KOPT-K1 (cell line): ENCODE measurements around the gene BST2.

ENCODE experiments used
- H3K27ac ChIP-seq: fragments of 200-600 bp; sonication (generic); 2 replicates; pipeline ENCODE4 v1.5.1; 2016; ENCODE audit warnings: antibody characterized with exemption, mild to moderate bottlenecking, low read depth, low read length; ENCODE audit not compliant: poor library complexity, severe bottlenecking
- H3K36me3 ChIP-seq: fragments of 200-600 bp; sonication (generic); 2 replicates; pipeline ENCODE4 v1.5.1; 2017; ENCODE audit warnings: antibody characterized with exemption, mild to moderate bottlenecking, low read length, moderate library complexity; ENCODE audit not compliant: insufficient read depth
- H3K9me3 ChIP-seq: fragments of 200-600 bp; sonication (generic); 2 replicates; pipeline ENCODE4 v1.5.1; 2017; ENCODE audit warnings: antibody characterized with exemption, low read length, mild to moderate bottlenecking; ENCODE audit not compliant: insufficient read depth, poor library complexity, severe bottlenecking

BST2 gene

DNA sequence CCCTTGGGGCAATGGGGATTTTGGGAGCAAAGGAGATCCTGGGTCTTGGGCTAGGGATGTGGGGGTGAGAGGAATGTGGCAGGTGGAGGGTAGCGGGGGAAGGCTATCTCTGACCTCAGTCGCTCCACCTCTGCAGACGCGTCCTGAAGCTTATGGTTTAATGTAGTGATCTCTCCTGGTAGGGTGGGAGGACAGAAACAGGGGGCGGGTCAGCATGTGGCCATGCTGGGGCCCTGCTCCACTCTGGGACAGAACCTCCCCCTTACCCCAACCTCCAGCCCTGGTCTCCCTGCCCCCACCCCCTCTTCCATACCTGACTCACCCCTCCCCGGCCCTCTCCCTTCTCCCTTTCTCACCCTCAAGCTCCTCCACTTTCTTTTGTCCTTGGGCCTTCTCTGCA is 1.4 kb downstream of the BST2 start:
- peaks cover 32% of the 10 kb centered on the region for H3K36me3 ChIP-seq
- peak overlapping the region; percentile 85 for H3K27ac ChIP-seq
- no peaks in the 10 kb centered on the region for H3K9me3 ChIP-seq

DNA sequence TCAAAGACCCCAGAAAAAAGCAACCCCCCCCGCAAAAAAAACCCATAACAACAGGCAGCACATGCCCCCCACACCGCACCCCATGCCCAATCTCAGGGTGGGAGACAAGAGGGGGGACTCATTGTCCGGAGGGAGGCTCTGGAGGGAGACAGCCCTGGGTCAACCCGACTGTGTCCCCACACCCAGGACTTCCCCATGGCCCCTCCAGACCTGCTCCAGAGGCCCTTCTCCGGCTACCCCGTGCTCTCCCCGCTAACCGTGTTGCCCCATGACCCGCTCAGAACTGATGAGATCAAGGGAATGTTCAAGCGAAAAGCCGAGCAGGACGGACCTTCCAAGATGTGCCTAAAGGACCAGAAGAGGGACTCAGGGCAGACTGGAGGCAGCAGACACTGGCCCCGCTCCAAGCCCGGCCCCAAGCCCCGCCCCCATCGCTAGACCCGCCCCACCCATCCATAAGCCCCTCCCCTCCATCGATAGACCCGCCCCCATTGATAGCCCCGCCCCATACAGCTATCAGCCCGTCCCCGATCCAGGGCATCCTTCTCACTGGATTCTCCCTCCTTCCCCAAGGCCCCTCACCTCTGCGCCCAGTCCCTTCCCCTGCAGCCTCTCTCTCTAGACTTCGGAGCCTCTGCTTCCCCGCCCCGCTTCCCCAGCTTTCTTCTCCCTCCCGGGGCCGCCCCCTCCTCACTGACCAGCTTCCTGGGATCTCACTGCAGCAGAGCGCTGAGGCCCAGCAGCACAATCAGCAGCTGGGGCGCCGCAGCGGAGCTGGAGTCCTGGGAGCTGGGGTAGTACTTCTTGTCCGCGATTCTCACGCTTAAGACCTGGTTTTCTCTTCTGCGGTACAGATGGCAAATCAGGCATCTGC is 2.2 kb downstream of the BST2 start:
- no peaks in the 10 kb centered on the region for H3K9me3 ChIP-seq
- H3K36me3 ChIP-seq = peaks cover 32% of the 10 kb centered on the region
- no peak overlapping the region for H3K27ac ChIP-seq

DNA sequence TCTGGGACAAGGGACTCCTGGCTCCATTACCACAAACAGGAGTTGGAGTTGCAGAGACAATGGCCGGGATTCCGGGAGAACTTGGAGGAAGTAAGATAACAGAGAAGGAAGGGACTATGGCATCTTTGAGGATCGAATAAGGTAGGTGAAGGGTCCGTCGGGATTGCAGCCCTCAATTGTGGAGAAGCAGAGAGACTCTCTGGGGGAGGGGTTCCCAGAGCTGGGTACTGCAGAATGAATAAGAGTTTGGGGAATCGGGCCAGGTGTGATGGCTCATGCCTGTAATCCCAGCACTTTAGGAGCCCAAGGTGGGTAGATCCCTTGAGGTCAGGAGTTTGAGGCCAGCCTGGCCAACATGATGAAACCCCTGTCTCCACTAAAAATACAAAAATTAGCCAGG is 3.8 kb downstream of the BST2 start:
- Histone ChIP-seq H3K27ac (no peak overlapping the region), H3K36me3 (peaks cover 41% of the 10 kb centered on the region), H3K9me3 (no peaks in the 10 kb centered on the region)

DNA sequence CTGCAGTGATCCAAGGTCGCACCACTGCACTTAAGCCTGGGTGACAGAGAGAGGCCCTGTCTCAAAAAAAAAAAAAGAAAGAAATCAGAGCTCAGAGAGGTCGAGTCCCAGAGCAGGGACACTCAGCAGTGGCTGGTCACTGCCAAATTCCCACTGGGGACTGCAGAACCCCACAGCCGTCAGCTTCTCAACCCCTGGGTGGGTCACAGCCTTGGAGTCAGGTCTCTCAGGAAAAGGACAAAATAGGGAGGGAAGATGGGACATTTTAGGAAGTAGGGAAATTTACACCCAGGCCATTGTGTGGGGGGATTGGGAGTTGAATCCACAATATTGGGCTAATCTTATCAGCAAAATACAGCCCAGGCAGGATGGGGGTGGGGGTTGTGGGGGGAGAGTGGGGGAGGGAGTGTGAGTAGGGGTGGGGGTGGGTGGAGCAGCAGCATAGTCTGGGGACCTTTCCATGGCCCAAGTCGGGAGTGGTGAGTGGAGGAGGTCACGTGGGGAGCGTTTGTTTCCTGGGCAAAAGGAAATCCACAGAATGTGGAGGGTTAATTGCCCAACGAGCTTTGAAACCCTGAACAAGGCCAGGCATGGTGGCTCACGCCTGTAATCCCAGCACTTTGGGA is 6.4 kb downstream of the BST2 start:
- Histone ChIP-seq H3K27ac (no peak overlapping the region), H3K36me3 (peaks cover 41% of the 10 kb centered on the region), H3K9me3 (no peaks in the 10 kb centered on the region)

DNA sequence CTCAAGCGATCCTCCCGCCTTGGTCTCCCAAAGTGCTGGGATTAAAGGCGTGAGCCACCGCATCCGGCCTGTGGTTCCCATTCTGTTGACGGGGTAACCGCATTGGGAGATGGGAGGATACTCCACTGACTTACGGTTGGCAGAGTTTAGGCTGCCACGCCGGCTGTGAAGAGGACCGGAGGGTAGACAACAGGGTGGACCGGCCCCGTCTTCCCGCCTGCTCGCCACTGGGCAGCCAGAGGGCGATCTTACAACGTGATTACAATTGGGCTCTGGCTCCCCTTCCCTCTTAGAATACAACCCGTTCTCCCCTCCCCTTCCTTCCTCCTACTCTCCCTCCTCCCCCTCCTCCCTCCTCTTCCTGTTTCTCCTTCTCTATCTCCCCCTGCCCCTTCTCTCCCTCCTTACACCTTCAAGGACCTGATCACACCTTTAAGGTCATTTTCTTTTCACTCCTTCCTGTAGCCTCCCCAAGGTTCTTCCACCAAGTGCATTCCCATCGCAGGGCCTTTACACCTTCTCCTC is 10.5 kb downstream of the BST2 start:
- Histone ChIP-seq H3K36me3 (peaks cover 14% of the 10 kb centered on the region), H3K9me3 (no peaks in the 10 kb centered on the region), H3K27ac (peak overlapping the region; percentile 34)

DNA sequence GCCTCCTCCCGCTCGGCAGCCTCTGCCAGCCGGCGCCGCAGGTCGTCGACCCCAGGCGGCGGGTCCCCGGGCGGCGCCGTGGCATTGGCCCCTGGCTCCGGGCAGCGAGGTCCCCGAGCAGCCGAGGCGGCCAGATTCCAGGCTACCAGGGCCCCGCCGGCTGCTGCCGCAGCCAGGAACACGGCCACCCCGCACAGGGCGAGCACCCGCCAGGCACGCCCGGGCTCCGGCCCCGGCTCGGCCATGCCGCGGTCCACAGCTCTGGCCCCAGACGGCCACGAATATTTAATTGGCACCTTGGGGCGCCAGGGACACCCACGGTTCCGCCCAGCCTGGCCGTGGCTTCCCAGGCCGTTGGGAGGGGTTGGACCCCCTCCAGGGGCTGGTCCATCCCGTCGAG is 11.5 kb downstream of the BST2 start, which contains the start of gene CCDC194:
Gene CCDC194, minus strand, starts transcription at position 283 of the 400 bp plus-strand sequence. Its CDS starts 38 bp downstream, at position 245.
- peak within 1 kb of the TSS; percentile 34 for H3K27ac ChIP-seq
- H3K9me3 ChIP-seq = peaks cover 10% of the 10 kb centered on the region
- H3K36me3 ChIP-seq = peaks cover 10% of the 10 kb centered on the region; the same call in 1 of the 2 replicates

DNA sequence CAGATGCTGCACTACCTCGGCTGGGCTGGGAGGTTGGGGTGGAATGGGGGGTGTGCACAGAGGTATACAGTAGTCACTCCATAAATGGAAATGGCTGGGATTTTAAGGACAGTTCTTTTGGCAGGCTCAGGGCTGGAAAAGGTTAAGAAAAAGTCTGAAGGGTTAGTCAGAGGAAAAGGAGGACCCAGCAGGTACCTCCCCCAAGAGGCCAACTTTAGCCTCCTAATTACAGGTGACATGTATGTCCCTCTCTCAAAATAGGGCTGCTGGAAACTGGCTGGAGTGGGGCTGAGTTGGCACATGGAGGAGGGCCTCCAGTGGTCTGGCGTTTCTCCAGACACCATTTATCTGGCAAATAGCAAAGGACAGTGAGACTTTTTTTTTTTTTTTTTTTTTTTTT is 12.4 kb downstream of the BST2 start:
- H3K9me3 ChIP-seq = peaks cover 12% of the 10 kb centered on the region
- no peak overlapping the region for H3K27ac ChIP-seq
- H3K36me3 ChIP-seq = peaks cover 10% of the 10 kb centered on the region; the same call in 1 of the 2 replicates

- Histone ChIP-seq H3K9me3 (peaks cover 12% of the 10 kb centered on the region), H3K36me3 (no peaks in the 10 kb centered on the region), H3K27ac (peak overlapping the region; percentile 8)
Measured at GRCh38 chr19:17391371-17392151, 13.9 kb downstream of the BST2 start.

- Histone ChIP-seq H3K27ac (no peak overlapping the region), H3K36me3 (no peaks in the 10 kb centered on the region), H3K9me3 (peaks cover 12% of the 10 kb centered on the region)
Measured at GRCh38 chr19:17390665-17391370, 14.6 kb downstream of the BST2 start.

DNA sequence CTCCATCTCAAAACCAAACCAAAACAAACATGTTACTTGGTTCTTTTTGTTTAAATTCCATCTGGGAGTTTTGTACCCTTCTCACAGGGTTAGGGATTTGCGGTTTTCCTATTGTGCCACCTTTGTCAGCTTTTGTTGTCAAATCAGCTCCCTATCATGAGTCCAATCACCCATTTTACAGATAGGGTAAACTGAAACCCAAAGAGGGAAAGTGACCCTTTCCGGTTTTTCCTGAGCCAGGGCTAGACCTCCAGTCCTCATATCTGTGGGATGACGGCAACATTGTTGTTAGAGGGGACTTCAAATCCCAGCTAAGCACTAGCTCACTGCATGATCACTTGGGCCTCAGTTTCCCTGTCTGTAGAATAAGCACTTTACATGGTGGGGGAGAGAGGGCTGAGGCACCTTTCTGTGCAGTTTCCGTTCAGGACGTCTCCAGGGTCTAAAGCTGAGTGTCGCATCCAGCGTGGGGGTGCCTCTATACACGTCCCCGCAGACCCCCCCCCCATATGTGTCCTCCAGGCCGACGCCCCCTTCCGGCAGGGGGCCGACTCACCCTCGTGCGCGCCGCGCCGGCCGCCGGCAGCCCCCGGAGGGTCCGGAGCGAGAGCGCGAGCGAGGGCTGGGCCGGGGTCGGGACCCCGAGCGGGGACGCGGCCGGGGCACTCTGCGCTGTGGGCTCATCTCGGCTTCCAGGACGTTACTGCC is 15.3 kb downstream of the BST2 start:
- H3K9me3 ChIP-seq = peaks cover 12% of the 10 kb centered on the region
- no peaks in the 10 kb centered on the region for H3K36me3 ChIP-seq
- no peak overlapping the region for H3K27ac ChIP-seq

DNA sequence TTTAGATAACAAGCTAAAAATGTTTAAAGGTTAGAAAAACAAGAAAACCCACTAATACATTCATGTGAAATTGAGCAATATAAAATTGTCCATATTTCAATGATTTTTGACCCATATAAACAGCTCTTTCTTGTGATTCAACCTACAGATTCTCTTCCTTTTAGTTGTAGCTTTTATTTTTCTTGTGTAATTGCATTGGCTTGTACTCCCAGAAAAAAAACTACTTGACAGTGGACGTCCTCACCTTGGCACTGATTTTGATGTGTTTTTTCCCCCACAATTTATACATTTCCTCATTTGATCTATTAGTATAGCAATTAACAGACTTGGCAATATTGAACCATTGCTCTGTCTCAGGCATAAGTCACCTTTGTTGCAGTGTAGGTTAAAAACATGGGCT is 16.1 kb downstream of the BST2 start:
- no peak overlapping the region for H3K27ac ChIP-seq
- no peaks in the 10 kb centered on the region for H3K36me3 ChIP-seq
- H3K9me3 ChIP-seq = peaks cover 12% of the 10 kb centered on the region

- peaks cover 12% of the 10 kb centered on the region for H3K9me3 ChIP-seq
- no peak overlapping the region for H3K27ac ChIP-seq
- no peaks in the 10 kb centered on the region for H3K36me3 ChIP-seq
Measured at GRCh38 chr19:17385878-17386611, 19.4 kb downstream of the BST2 start.

- no peaks in the 10 kb centered on the region for H3K9me3 ChIP-seq
- no peaks in the 10 kb centered on the region for H3K36me3 ChIP-seq
- H3K27ac ChIP-seq = no peak overlapping the region
Measured at GRCh38 chr19:17380426-17381138, 24.8 kb downstream of the BST2 start.
